ENCODE data around the gene HCK.
"Not testable (repeated sequence)": the region's sequence is repeated elsewhere in the genome, so short reads cannot be mapped to it uniquely, and the experiment has no call there.

The HCK gene

DNA sequence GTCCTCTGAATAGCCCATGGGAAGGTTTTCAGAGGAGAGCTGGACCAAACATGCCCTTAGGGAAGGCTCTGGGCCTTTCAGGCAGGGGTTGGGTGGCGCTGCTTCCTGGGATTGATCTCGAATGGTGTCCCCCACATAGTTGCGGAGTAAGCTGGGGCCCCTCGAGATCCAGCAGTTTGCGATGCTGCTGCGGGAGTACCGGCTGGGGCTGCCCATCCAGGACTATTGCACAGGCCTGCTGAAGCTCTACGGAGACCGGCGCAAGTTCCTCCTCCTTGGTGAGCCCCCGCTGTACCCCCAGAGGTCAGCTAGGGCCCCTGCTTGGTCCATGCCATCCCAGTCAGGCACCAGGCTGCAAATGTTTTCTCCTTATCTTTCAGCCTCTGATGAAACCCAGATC is 22.5 kb upstream of the HCK start:
- DNase-seq: no peak

DNA sequence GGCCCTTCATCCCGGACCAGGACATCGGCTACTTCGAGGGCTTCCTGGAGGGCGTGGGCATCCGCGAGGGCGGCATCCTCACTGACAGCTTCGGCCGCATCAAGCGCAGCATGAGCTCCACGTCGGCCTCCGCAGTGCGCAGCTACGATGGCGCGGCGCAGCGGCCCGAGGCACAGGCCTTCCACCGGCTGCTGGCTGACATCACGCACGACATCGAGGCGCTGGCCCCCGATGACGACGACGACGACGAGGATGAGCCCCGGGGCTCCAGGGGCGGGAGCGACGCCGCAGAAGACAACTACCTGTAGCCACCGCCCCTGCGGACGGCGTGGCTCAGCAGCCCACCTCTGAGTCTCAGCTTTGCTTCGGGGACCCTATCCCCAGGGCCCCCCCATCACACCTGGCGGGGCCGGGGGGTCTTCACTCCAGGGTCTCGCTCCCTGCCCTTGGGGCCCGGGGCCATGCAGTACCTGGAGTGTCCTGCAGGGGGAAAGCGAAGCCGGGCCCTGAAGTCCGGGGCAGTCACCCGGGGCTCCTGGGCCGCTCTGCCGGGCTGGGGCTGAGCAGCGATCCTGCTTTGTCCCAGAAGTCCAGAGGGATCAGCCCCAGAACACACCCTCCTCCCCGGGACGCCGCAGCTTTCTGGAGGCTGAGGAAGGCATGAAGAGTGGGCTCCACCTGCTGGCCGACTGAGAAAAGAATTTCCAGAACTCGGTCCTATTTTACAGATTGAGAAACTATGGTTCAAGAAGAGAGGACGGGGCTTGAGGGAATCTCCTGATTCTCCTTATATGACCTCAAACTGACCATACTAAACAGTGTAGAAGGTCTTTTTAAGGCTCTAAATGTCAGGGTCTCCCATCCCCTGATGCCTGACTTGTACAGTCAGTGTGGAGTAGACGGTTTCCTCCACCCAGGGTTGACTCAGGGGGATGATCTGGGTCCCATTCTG is 20.8 kb upstream of the HCK start:
- peak; percentile 68 to 69 for DNase-seq

DNA sequence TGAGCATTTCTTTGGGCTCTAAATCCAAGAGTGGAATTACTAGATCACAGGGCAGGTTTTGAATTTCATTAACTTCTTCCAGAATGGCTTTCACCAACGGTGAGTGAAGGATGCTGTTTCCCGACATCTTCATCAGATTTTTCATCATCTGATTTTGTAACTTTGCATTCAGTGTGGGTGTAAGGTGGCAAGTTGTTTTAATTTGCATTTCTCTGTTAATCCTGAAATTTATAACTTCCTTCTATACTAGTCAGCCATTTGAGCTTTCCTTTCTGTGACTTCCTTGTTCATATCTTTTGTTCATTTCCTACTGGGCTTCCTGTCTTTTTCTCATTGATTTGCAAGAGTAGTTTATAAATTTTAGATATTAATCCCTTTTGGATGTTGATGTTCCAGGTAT is 18.7 kb upstream of the HCK start:
- no peak for DNase-seq

DNA sequence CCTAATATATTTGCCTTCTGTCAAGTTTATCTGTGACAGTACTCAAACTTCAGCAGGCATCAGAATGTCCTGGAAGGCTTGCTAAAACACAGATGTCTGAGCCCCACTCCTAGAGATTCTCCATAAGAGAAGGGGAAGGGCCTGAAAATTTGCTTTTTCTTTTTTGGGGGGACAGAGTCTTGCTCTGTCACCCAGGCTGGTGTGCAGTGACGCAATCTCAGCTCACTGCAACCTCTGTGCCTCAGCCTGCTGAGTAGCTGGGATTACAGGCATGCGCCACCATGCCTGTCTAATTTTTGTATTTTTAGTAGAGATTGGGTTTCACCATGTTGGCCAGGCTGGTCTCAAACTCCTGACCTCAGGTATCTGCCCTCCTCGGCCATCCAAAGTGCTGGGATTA is 18.3 kb upstream of the HCK start:
- DNase-seq: not testable (repeated sequence)

- no peak for DNase-seq
These were observed 17.2 kb upstream of the HCK start for GRCh38 chr20:32034581-32035425.

DNA sequence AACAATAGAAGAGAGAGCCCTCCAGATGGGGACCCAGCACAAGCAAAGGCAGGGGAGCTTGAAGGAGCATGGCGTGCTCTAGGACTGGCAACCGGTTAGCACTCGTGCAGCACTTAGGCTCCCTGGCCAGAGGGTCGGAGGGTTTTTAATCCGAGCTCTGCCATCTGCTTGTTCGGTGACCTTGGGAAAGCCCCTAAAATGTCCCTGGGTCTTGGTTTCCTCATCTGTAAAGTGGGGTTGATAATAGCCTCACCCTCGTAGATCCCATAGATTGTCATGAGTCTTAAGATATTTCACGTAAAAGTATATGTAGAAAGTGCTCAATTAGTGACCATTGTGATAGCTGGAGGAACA is 16.6 kb upstream of the HCK start:
- DNase-seq: no peak

GRCh38 chr20:32036252-32036651 is 15.8 kb upstream of the HCK start:
- DNase-seq: no peak

- DNase-seq: no peak
These were observed 15.1 kb upstream of the HCK start for GRCh38 chr20:32036716-32037485.

GRCh38 chr20:32037929-32038328 is 14.1 kb upstream of the HCK start:
- DNase-seq: no peak

GRCh38 chr20:32040142-32040953 is 11.7 kb upstream of the HCK start:
- no peak for DNase-seq

DNA sequence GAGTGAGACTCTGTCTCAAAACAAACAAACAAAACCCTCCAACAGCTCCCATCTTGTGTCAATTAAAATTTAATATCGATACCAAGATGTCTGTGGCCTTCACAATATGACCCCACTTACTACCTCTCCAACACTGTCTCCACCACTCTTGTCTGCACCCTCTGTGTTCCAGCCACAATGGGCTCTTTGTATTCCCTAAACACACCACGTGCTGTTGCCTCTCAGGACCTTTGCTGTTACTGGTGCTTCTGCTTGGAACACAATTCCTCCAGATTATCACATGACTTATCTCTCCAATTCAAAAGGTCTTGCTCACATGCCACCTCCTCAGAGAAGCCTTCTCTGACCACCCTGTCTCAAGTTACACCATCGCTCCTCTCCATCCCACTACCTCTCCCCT is 6.0 kb upstream of the HCK start:
- DNase-seq: no peak

GRCh38 chr20:32050324-32050841 is 1.7 kb upstream of the HCK start:
- no peak for DNase-seq

DNA sequence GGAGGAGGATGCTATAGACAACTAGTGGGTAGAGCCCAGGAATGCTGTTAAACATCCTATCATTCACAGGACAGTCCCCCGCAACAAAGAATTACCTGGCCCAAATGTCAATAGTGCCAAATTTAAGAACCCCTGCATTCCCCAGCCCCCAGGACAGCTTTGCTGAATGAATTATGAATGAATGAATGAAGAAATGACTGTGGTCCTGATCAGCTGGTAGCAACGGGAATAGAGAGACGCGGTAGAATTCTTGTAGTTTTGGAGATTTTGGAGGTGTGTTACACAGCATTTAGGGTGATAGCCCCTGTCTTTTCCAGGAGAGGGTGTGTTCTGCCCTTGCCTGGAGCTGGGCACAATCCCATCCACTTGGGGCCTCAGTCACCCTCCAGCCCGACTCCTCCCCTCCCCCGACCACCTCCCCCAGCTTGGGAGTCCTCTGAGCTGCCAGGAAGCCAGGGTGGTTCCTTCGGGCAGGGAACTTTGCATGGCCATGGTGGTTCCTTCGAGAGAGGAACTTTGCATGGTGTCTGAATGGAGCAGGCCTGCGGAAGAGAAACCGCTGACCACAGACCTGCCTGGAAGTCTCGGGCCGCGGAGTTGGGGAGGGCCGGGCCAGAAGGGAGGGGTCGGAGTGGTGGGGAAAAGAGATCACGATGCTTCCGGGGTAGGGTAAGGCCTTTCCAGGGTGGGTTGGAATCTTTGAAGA is 1.0 kb upstream of the HCK start:
- no peak for DNase-seq

GRCh38 chr20:32051720-32052089 is 337 bp upstream of the HCK start:
- DNase-seq: no peak

DNA sequence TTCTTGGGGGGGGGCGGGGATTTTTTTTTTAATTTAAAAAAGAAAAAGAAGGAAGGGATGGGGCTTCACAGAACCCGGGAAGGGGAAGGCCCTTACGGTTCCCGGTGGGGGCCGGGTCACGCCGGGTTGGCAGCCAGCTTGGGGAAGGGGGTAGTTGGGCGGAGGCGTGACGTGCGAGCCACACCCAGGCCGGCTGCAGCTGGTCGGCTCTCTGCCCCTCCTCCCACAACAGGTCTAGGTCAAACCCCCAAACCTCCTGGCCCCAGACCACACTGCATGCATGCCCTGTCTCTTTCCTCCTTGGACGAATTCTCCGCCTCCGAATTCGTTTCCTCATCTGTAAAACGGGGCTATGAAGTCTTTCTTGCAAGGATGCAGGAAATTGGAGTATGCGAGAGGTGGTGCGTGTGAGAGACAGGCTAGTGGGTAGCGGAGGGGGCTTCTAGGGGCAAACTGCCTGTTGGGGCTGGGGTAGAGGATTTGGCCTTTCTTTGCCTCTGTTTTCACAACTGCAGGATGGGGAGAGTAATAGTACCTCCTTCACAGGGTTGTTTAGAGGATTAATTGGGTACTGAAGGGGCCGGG is 828 bp downstream of the HCK start:
- DNase-seq: peak in 1 of 2 donors; percentile 9

DNA sequence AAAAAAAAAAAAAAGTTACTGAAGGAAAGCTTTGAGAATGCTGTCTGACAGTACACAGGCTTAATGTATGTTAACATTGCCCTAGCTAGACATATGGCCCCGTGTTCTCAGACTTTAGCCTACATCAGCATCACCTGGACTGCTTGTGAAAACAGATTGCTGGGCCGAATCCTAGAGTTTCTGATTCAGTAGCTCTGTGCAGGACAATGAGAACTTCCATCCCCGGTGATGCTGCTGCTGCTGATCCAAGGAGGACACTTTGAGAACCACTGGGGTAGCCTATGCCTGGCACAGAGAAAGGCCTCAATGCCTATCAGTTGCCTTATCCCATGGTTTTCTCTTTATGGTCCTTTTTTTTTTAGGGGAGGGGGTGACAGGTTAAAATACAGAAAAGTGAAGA is 1.6 kb downstream of the HCK start:
- no peak for DNase-seq

GRCh38 chr20:32056708-32057483 is 4.9 kb downstream of the HCK start:
- no peak for DNase-seq

DNA sequence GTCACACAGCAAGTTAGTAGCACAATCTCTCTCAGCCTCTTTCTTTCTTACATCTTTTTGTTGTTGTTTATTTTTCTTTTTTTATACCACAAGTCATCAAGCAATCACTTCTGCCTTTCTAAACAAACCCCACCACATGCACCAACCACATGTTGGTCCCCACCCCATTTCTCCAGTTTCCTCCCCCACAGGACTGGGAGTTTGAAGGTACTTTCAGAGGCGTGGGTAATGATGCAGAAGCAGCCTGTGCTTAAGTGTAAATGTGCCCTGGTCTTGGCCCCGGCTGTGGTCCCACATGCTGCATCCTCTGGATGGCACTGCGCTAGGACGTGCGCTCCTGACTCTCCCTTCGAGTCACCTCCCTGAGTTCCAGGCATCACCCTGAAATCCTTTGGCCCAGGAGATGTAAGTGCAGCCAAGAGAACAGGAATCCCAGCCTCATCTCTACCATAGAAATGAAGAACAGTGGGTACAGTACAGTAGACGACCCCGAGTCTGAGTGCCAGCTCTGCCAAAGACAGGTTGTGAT is 5.7 kb downstream of the HCK start:
- no peak for DNase-seq

DNA sequence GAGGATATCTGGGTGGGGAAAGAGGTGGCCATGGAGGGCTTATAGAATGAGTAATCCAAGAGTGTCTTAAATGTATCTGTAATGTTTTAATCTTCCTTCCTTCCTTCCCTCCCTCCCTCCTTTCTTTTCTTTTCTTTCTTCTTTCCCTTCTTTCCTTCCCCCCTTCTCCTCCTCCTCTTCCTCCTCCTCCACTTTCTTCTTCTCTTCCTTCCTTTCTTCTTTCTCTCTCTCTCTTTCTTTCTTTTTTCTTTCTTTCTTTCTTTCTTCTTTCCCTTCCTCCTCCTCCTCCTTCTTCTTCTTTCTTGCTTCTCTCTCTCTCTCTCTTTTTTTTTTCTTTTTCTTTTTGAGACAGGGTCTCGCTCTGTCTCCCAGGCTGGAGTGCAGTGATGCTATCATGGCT is 7.1 kb downstream of the HCK start:
- no peak for DNase-seq

DNA sequence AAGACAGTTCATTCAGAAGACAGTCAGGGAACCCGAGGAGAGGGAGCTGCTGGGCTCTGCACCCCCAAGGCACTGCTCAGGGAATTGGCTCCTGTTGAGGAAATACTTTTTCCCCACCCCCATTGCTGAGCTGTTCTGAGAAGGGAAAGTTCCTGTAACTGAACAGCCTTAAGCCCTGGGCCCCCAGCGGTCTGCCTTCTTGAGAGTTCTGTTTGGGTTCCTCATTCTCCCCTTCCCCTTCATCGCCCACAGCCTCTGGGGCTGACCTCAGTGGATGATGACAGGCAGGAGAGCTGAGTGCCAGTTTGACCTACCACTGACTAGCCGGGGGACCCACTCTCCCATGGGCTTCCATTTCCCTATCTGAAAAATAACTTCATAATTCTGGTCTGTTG is 10.7 kb downstream of the HCK start:
- DNase-seq: peak in 1 of 2 donors; percentile 14
